GM12892 (cell line): ENCODE data around the gene UNC45B.

Experiments used
- DNase-seq: peaks from one replicate; pipeline ENCODE4 v3.0.0; 2011; ENCODE audit not compliant: insufficient read length
- FAIRE-seq: peaks from 2 replicates; lab custom pipeline; 2011; peaks lifted over from hg19 to GRCh38; lab: Jason Lieb, UNC
- POLR2A ChIP-seq: IDR thresholded peaks from 2 replicates; pipeline ENCODE4 v1.6.1; 2011; ENCODE audit warnings: low read depth, low read length, control low read depth
- POLR2AphosphoS5 ChIP-seq: IDR thresholded peaks from 2 replicates; pipeline ENCODE4 v1.6.1; 2011; ENCODE audit warnings: low read depth, low read length, control low read depth
- TAF1 ChIP-seq: IDR thresholded peaks from 2 replicates; pipeline ENCODE4 v1.6.1; 2011; ENCODE audit warnings: low read depth, mild to moderate bottlenecking, control low read depth, low read length, borderline replicate concordance

The UNC45B gene

DNA sequence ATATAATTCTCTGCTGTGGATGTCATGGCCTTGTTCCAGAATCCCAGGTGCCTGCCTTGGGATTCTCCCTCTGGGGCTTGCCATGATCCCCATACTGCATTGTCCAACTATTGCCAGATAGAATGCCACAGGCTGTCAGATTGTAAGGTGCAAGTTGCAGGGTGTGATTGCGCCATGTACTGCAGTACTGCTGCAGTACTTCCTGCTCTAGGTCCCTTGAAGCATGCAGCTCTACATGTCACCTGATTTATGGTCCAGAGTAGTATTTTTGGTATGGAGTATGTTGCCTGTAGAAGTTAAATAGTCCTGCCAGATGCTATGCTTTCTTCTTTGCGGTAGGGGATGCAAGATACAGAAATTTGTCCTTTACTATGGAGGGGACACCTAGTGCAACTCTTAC lies 88.3 kb downstream of the UNC45B start:
- no peak for DNase-seq
- TF ChIP-seq POLR2AphosphoS5 = no peak
- no peak for TF ChIP-seq POLR2A
- TF ChIP-seq TAF1 = no peak
- no peak for FAIRE-seq

DNA sequence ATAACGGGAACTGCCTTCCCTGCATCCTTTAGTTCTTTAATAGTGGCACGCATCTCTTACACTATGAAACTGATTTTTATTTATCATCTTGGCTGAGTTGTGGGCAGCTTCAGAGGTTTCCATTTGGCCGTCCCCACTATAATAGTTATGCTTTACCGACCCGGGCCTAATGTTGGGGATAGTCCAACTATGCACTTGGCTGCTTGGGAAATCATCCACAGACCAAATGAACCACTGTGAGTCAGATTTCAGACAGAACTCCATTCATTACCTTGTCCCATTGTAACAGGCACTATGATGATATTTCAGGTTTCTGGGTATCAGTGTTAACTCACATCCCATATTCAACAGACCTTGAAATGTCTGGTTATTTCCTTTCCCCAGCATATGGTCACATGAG lies 89.2 kb downstream of the UNC45B start:
- no peak for FAIRE-seq
- DNase-seq = no peak
- TF ChIP-seq POLR2AphosphoS5 (no peak), POLR2A (no peak), TAF1 (no peak)

DNA sequence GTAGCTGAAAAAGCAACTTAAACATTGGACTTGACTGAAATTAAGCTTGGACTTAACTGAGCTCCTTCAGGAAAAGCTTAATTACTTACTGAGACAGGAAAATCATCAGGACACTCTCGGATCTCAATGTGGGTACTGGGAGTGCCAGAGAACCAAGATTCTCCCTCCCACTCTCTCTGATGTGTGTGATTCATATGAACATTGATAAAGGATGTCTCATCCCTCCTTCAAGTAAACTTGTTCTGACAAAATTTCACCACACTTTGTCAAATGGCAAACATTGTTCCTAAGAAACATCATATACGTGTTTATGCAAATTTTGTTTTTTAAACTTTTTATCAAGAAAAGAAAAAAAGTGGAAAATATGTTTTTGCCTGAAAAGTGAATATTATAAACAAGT lies 91.2 kb downstream of the UNC45B start:
- no peak for FAIRE-seq
- no peak for DNase-seq
- TF ChIP-seq POLR2A (no peak), POLR2AphosphoS5 (no peak), TAF1 (no peak)
